Psoas muscle (tissue), 8 donors: Measurements from ENCODE around the gene SLC2A4RG. TPM values are rescaled to one million over a fixed set of nuclear protein-coding genes. Genes with fewer than 3 reads are reported as not detected.
A peak's percentile ranks its signal among the peaks of the same experiment; 100 is the strongest.

Experiments used
- ATAC-seq, 4 donors: fragments of 200-7000 bp; cut with Tn5 transposase; one replicate each; pipeline ENCODE4 v1.9.1; 2020; ENCODE audit warnings: moderate library complexity in 3 of 4, mild to moderate bottlenecking in 2 of 4
- DNase-seq, 2 donors: peaks; one replicate each; pipeline ENCODE4 v3.0.0-alpha.2; 2020
- H3K27ac ChIP-seq: fragments of 200-600 bp; one replicate; pipeline ENCODE4 v1.8.0; 2022
- H3K27me3 ChIP-seq, 3 donors: fragments of 200-600 bp in 1 of 3; one replicate each; pipeline versions ENCODE4 v1.6.1 to v1.8.0; 2013 to 2022; ENCODE audit warnings: low read length in 2 of 3, mild to moderate bottlenecking in 2 of 3, moderate library complexity in 1 of 3; ENCODE audit not compliant: insufficient read depth in 3 of 3
- H3K36me3 ChIP-seq, 2 donors: fragments of 200-600 bp in 1 of 2; one replicate each; pipeline versions ENCODE4 v1.6.1 to v1.8.0; 2013 to 2022; ENCODE audit warnings: low read depth in 1 of 2, mild to moderate bottlenecking in 1 of 2, moderate library complexity in 1 of 2; ENCODE audit not compliant: insufficient read depth in 1 of 2
- H3K4me1 ChIP-seq: fragments of 200-600 bp; one replicate; pipeline ENCODE4 v1.8.0; 2022
- H3K4me3 ChIP-seq: fragments of 200-600 bp; one replicate; pipeline ENCODE4 v1.8.0; 2022; ENCODE audit warnings: mild to moderate bottlenecking
- H3K9me3 ChIP-seq: fragments of 200-600 bp; one replicate; pipeline ENCODE4 v1.8.0; 2022
- CTCF ChIP-seq: fragments of 200-600 bp; IDR thresholded peaks from one replicate; pipeline ENCODE4 v1.8.0; 2022; ENCODE audit warnings: antibody characterized with exemption
- WGBS, 3 donors: extraction: QIAGEN DNeasy Blood & Tissue Kit; methylation state at CpG; one replicate each; pipeline versions ENCODE4 v1.1.6 to v1.1.7; 2013; 5-methylcytosine and 5-hydroxymethylcytosine counted together
- intact Hi-C, 2 donors: fragments of 100-400 bp; cut with DNase I; formaldehyde crosslinking; loops; one replicate each; pipeline versions ENCODE4 v1.11.0 to v1.14.2; 2022
- polyA plus RNA-seq, 3 donors: library from polyadenylated mRNA; stranded (reverse); fragments of 200-250 nt; gene quantifications; one replicate each; pipeline ENCODE4 v1.2.3, GENCODE V29; 2013
- total RNA-seq, 4 donors: library from RNA; stranded (reverse); fragmentation: NEBNext Ultra II Directional in 2 of 4; extraction: Animal tissue kit (Norgen Biotek cat#: 25700) in 2 of 4; gene quantifications; one replicate each; pipeline versions ENCODE4 v1.2.1 to v1.2.4, GENCODE V29; 2021 to 2023
- donor health status: healthy with polysubstance abuse.
- donor health status: DM: no; HTN: no; CAD: no; lungs with moderate emphysema.
- donor health status: Bipolar disorder and iron deficiency.
- donor health status: healthy.
- donor health status: DM: yes; HTN: yes; CAD: no.
- donor health status: DM: no; HTN: no; CAD: no.
- donor health status: DM: no; HTN: no; CAD: no.
- donor health status: DM: yes; HTN: yes; CAD: no.

SLC2A4RG gene
- total and polyA plus RNA-seq, 7 donors, result 27.1 to 79.1 (median 43.7) TPM

- no peak for TF ChIP-seq CTCF
- Histone ChIP-seq H3K36me3 (peaks cover 3 to 39% of the 10 kb centered on the region in 2 donors), H3K27me3 (no peaks in the 10 kb centered on the region), H3K9me3 (no peaks in the 10 kb centered on the region), H3K4me3 (no peak overlapping the region), H3K4me1 (peaks cover 21% of the 10 kb centered on the region), H3K27ac (no peak overlapping the region)
- ATAC-seq, result no peak
- DNase-seq, result peak in 1 of 2 donors; percentile 42
- intact Hi-C loops, result loop anchor here in 1 of 2 donors (5.0 kb wide), 2 partner anchors 34 to 41 kb away; partner anchors contain the start of genes LIME1 and SLC2A4RG
- WGBS, 3 donors, result 66 to 80% (median 68%) methylated on average over 13 of the region's 13 CpGs
Observed at GRCh38 chr20:63702751-63703470, 36.7 kb upstream of the SLC2A4RG start.

- Histone ChIP-seq H3K36me3 (peaks cover 3 to 39% of the 10 kb centered on the region in 2 donors), H3K4me1 (peaks cover 19% of the 10 kb centered on the region), H3K9me3 (no peaks in the 10 kb centered on the region), H3K4me3 (no peak overlapping the region), H3K27ac (no peak overlapping the region), H3K27me3 (no peaks in the 10 kb centered on the region)
- peak in 1 of 2 donors; percentile 55 for DNase-seq
- intact Hi-C loops, result loop anchor here in 1 of 2 donors (5.0 kb wide), 2 partner anchors 34 to 41 kb away; partner anchors contain the start of genes LIME1 and SLC2A4RG
- WGBS, 3 donors, result 81 to 88% (median 86%) methylated on average over 15 of the region's 15 CpGs
- no peak for TF ChIP-seq CTCF
- no peak for ATAC-seq
Observed at GRCh38 chr20:63703471-63703975, 36.1 kb upstream of the SLC2A4RG start.

- ATAC-seq, result no peak
- peaks cover 3 to 41% of the 10 kb centered on the region in 2 donors for H3K36me3 ChIP-seq
- DNase-seq, result peak in 1 of 2 donors; percentile 42
- no peaks in the 10 kb centered on the region for H3K27me3 ChIP-seq
- H3K9me3 ChIP-seq, result no peaks in the 10 kb centered on the region
- intact Hi-C loops, result loop anchor here in 1 of 2 donors (5.0 kb wide), 2 partner anchors 33 to 42 kb away; partner anchors contain the start of genes LIME1 and SLC2A4RG
- H3K4me3 ChIP-seq, result no peak overlapping the region
- H3K4me1 ChIP-seq, result peaks cover 19% of the 10 kb centered on the region
- 76 to 82% (median 78%) methylated on average over 10 to 11 of the region's 11 CpGs for WGBS, 3 donors
- TF ChIP-seq CTCF, result no peak
- no peak overlapping the region for H3K27ac ChIP-seq
Observed at GRCh38 chr20:63703976-63704748, 35.4 kb upstream of the SLC2A4RG start.

GRCh38 chr20:63704749-63705117 is 34.8 kb upstream of the SLC2A4RG start:
- ATAC-seq (no peak), DNase-seq (peak in 1 of 2 donors; percentile 49)
- Histone ChIP-seq H3K36me3 (peaks cover 3 to 46% of the 10 kb centered on the region in 2 donors), H3K4me1 (peaks cover 18% of the 10 kb centered on the region), H3K4me3 (no peak overlapping the region), H3K27me3 (no peaks in the 10 kb centered on the region), H3K9me3 (no peaks in the 10 kb centered on the region), H3K27ac (no peak overlapping the region)
- TF ChIP-seq CTCF, result no peak
- 75 to 84% (median 78%) methylated on average over 6 of the region's 6 CpGs for WGBS, 3 donors
- intact Hi-C loops, result loop anchor here in 1 of 2 donors (5.0 kb wide), 2 partner anchors 33 to 42 kb away; partner anchors contain the start of genes LIME1 and SLC2A4RG
